Measurements from ENCODE around the gene ROBO1. TPM values are rescaled to one million over a fixed set of nuclear protein-coding genes. Genes with fewer than 3 reads are reported as not detected.
"Not testable (repeated sequence)": the region's sequence is repeated elsewhere in the genome, so short reads cannot be mapped to it uniquely, and the experiment has no call there.

ROBO1 gene
- total and polyA plus RNA-seq, 2 experiments from 2014 or later, result 29.3 to 171 TPM

- no peaks in the 10 kb centered on the region for H3K4me1 ChIP-seq (ENCODE audit: low read depth)
- no peaks in the 10 kb centered on the region for H3K27me3 ChIP-seq
- peaks cover 5% of the 10 kb centered on the region for H3K36me3 ChIP-seq
- TF ChIP-seq CTCF (IDR thresholded peaks at IDR 0.05; ENCODE audit: low read depth, low read length), result no peak
- DNase-seq (ENCODE audit: low read depth in 1 of 2, low spot score in 1 of 2), result no peak
- H3K4me3 ChIP-seq, result no peak overlapping the region
- H3K9me3 ChIP-seq (ENCODE audit: low read depth), result no peaks in the 10 kb centered on the region
- H3K27ac ChIP-seq, result no peak overlapping the region
Observed at GRCh38 chr3:78690766-78691165, 1077.0 kb downstream of the ROBO1 start.

GRCh38 chr3:78689378-78689777 is 1078.4 kb downstream of the ROBO1 start:
- no peak for DNase-seq (ENCODE audit: low read depth in 1 of 2, low spot score in 1 of 2)
- TF ChIP-seq CTCF (IDR thresholded peaks at IDR 0.05; ENCODE audit: low read depth, low read length), result no peak
- Histone ChIP-seq H3K4me3 (no peak overlapping the region), H3K9me3 (ENCODE audit: low read depth) (no peaks in the 10 kb centered on the region), H3K4me1 (ENCODE audit: low read depth) (no peaks in the 10 kb centered on the region), H3K36me3 (peaks cover 13% of the 10 kb centered on the region), H3K27me3 (no peaks in the 10 kb centered on the region), H3K27ac (no peak overlapping the region)

- Histone ChIP-seq H3K4me3 (no peak overlapping the region), H3K4me1 (ENCODE audit: low read depth) (no peaks in the 10 kb centered on the region), H3K27me3 (no peaks in the 10 kb centered on the region), H3K9me3 (ENCODE audit: low read depth) (no peaks in the 10 kb centered on the region), H3K36me3 (peaks cover 19% of the 10 kb centered on the region), H3K27ac (no peak overlapping the region)
- DNase-seq (ENCODE audit: low read depth in 1 of 2, low spot score in 1 of 2), result no peak
- no peak for TF ChIP-seq CTCF (IDR thresholded peaks at IDR 0.05; ENCODE audit: low read depth, low read length)
Observed at GRCh38 chr3:78687520-78687919, 1080.3 kb downstream of the ROBO1 start.

GRCh38 chr3:78683284-78683683 is 1084.5 kb downstream of the ROBO1 start:
- H3K4me1 ChIP-seq (ENCODE audit: low read depth), result no peaks in the 10 kb centered on the region
- no peaks in the 10 kb centered on the region for H3K9me3 ChIP-seq (ENCODE audit: low read depth)
- no peak overlapping the region for H3K27ac ChIP-seq
- no peak for TF ChIP-seq CTCF (IDR thresholded peaks at IDR 0.05; ENCODE audit: low read depth, low read length)
- H3K27me3 ChIP-seq, result no peaks in the 10 kb centered on the region
- H3K4me3 ChIP-seq, result no peak overlapping the region
- peaks cover 19% of the 10 kb centered on the region for H3K36me3 ChIP-seq
- DNase-seq (ENCODE audit: low read depth in 1 of 2, low spot score in 1 of 2), result no peak

GRCh38 chr3:78675119-78675805 is 1092.5 kb downstream of the ROBO1 start:
- not testable (repeated sequence) for H3K9me3 ChIP-seq (ENCODE audit: low read depth); H3K4me3 ChIP-seq; H3K4me1 ChIP-seq (ENCODE audit: low read depth); H3K27me3 ChIP-seq; H3K36me3 ChIP-seq; DNase-seq (ENCODE audit: low read depth in 1 of 2, low spot score in 1 of 2); H3K27ac ChIP-seq

- no peak overlapping the region for H3K27ac ChIP-seq
- no peaks in the 10 kb centered on the region for H3K4me1 ChIP-seq (ENCODE audit: low read depth)
- no peak for DNase-seq (ENCODE audit: low read depth in 1 of 2, low spot score in 1 of 2)
- H3K27me3 ChIP-seq, result no peaks in the 10 kb centered on the region
- H3K36me3 ChIP-seq, result peaks cover 14% of the 10 kb centered on the region
- no peaks in the 10 kb centered on the region for H3K9me3 ChIP-seq (ENCODE audit: low read depth)
- TF ChIP-seq CTCF (IDR thresholded peaks at IDR 0.05; ENCODE audit: low read depth, low read length), result no peak
- no peak overlapping the region for H3K4me3 ChIP-seq
Observed at GRCh38 chr3:78670746-78671145, 1097.1 kb downstream of the ROBO1 start.

Data from cardiac muscle cell (in vitro differentiated cells and primary cell).